Activated effector memory CD4-positive, alpha-beta T cell treated with anti-CD3 and anti-CD28 coated beads, Interleukin-2, amount 50 U/mL, for 16 hours (primary cell): ENCODE results near the gene NMBR.
"Not testable (repeated sequence)": the region's sequence is repeated elsewhere in the genome, so short reads cannot be mapped to it uniquely, and the experiment has no call there.

ENCODE experiments used
- DNase-seq: peaks from one replicate; pipeline ENCODE4 v3.0.0-alpha.2; 2020

Gene NMBR

GRCh38 chr6:142055219-142055618 is 91.7 kb downstream of the NMBR start:
- no peak for DNase-seq

DNA sequence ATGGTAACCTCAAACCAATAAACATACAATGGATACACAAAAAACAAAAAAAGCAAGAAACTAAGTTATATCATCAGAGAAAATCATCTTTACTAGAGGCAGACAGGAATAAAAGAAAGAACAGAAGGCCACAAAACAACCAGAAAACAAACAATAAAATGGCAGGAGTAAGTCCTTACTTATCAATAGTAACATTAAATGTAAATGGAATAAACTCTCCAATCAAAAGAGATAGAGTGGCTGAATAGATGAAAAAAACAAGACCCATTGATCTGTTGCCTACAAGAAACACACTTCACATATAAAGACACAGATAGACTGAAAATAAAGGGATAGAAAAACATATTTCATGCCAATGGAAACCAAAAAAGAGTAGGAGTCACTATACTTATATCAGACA is 95.5 kb downstream of the NMBR start:
- no peak for DNase-seq

- DNase-seq: no peak
Measured at GRCh38 chr6:142048593-142048980, 98.3 kb downstream of the NMBR start.

DNA sequence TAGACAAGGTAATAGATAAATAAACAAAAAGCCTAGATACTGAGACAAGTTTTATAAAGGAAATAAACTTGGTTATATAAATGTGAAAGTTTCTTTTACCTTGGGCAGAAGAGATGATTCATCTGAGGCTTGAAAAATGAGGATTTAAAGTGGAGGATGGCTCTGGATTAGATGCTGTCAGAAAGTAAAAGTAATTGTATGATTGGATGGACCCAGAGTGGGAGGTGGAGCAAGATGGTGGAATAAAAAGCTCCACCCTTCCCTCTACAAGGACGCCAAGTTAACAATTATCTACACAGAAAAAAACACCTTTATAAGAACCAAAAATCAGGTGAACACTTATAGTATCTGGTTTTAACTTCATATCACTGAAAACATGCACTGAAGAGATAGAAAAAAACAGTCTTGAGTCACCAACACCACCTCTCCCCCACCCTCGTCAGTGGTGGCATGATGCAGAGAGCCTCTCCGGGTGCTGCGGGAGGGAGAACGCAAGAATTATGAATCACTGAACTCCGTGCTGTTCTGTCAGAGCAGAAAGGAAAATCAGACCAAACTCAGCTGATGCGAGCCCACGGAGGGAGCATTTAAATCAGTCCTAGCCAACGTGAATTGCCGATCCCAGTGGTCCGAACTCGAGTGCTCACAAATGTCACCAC is 98.9 kb downstream of the NMBR start:
- no peak for DNase-seq

GRCh38 chr6:142045380-142046278 is 101.3 kb downstream of the NMBR start:
- no peak for DNase-seq

DNA sequence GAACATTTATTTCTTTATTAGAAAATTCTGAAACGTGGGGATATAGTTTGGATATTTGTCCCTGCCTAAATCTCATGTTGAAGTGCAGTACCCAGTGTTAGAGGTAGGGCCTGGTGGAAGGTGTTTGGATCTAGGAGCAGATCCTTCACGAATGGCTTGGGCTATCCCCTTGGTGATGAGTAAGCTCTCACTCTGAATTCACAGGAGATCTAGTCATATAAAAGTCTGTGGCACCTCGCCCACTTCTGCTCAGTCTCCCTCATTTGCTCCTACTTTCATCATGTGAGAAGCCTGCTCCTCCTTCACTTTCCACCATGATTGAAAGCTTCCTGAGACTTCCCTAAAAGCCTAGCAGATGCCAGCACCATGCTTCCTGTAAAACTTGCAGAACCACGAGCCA is 111.0 kb downstream of the NMBR start:
- DNase-seq: no peak

- no peak for DNase-seq
Measured at GRCh38 chr6:142031035-142031434, 115.9 kb downstream of the NMBR start.

GRCh38 chr6:142030115-142030619 is 116.8 kb downstream of the NMBR start:
- DNase-seq: no peak

GRCh38 chr6:142028527-142028926 is 118.4 kb downstream of the NMBR start:
- DNase-seq: no peak

DNA sequence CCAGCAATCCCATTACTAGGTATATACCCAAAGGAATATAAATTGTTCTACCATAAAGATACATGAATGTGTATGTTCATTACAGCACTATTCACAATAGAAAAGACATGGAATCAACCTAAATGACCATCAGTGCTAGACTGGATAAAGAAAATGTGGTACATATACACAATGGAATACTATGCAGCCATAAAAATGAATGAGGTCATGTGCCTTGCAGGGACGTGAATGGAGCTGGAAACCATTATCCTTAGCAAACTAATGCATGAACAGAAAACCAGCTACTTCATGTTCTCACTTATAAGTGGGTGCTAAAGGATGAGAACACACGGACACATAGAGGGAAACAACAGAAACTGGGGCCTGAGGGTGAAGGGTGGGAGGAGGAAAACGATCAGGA is 119.1 kb downstream of the NMBR start:
- not testable (repeated sequence) for DNase-seq

DNA sequence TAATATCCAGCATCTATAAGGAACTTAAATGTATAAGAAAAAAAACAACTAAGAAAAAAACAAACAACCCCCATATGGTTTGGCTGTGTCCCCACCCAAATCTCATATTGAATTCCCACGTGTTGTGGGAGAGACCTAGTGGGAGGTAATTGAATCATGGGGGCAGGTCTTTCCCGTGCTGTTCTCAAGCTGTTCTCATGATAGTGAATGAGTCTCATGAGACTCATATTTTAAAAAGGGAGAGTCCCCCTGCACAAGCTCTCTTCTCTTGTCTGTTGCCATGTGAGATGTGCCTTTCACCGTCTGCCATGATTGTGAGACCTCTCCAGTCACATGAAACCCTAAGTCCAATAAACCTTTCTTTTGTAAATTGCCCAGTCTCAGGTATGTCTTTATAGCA is 119.8 kb downstream of the NMBR start:
- DNase-seq: no peak

GRCh38 chr6:142026471-142026870 is 120.5 kb downstream of the NMBR start:
- DNase-seq: no peak
